HEK293 (cell line): Measurements from ENCODE around the gene ZFP62.

ENCODE experiments used
- GLIS2 ChIP-seq: fragments of 450-650 bp; formaldehyde crosslinking; IDR thresholded peaks from 2 replicates; pipeline ENCODE4 v1.5.1; 2016; ENCODE audit warnings: missing biosample characterization, missing genetic modification characterization
- HOXA7 ChIP-seq: sonication (generic); formaldehyde crosslinking; IDR thresholded peaks from 2 replicates; pipeline ENCODE4 v1.8.1; 2022; ENCODE audit warnings: missing genetic modification reagents, borderline replicate concordance
- KLF8 ChIP-seq: fragments of 450-650 bp; formaldehyde crosslinking; IDR thresholded peaks from 2 replicates; pipeline ENCODE4 v1.5.1; 2016; ENCODE audit warnings: missing biosample characterization, missing genetic modification characterization
- TCF7L2 ChIP-seq: IDR thresholded peaks from 2 replicates; pipeline ENCODE4 v1.6.1; 2011; ENCODE audit warnings: low read depth, mild to moderate bottlenecking, inconsistent platforms, low read length, moderate library complexity, borderline replicate concordance
- ZBTB20 ChIP-seq: fragments of 450-650 bp; formaldehyde crosslinking; IDR thresholded peaks from 2 replicates; pipeline ENCODE4 v1.5.1; 2016; ENCODE audit warnings: missing biosample characterization, missing genetic modification characterization
- ZNF10 ChIP-seq: fragments of 450-650 bp; formaldehyde crosslinking; IDR thresholded peaks from 2 replicates; pipeline ENCODE4 v1.5.1; 2017; ENCODE audit warnings: missing biosample characterization, missing genetic modification characterization
- ZNF121 ChIP-seq: fragments of 450-650 bp; formaldehyde crosslinking; IDR thresholded peaks from 2 replicates; pipeline ENCODE4 v1.5.1; 2016; ENCODE audit warnings: missing biosample characterization, missing genetic modification characterization
- ZNF175 ChIP-seq: fragments of 450-650 bp; formaldehyde crosslinking; IDR thresholded peaks from 2 replicates; pipeline ENCODE4 v1.5.1; 2016; ENCODE audit warnings: missing biosample characterization, missing genetic modification characterization
- ZNF398 ChIP-seq: fragments of 450-650 bp; formaldehyde crosslinking; IDR thresholded peaks from 2 replicates; pipeline ENCODE4 v1.5.1; 2017; ENCODE audit warnings: missing biosample characterization, missing genetic modification characterization
- ZNF561 ChIP-seq: fragments of 450-650 bp; IDR thresholded peaks from 2 replicates; pipeline ENCODE4 v1.5.1; 2018; ENCODE audit warnings: missing biosample characterization, missing genetic modification characterization, borderline replicate concordance
- ZNF704 ChIP-seq: fragments of 450-650 bp; formaldehyde crosslinking; IDR thresholded peaks from 2 replicates; pipeline ENCODE4 v1.5.1; 2016; ENCODE audit warnings: missing biosample characterization, missing genetic modification characterization
- TF ChIP-seq, protein P1 (sequence below): fragments of 450-650 bp; formaldehyde crosslinking; IDR thresholded peaks from 2 replicates; pipeline ENCODE4 v1.5.1; 2016; ENCODE audit warnings: missing biosample characterization, missing genetic modification characterization
- TF ChIP-seq, protein P2 (sequence below): fragments of 450-650 bp; formaldehyde crosslinking; conservative IDR thresholded peaks from 2 replicates; pipeline ENCODE4 v1.5.1; 2016; ENCODE audit warnings: low read depth, missing biosample characterization, missing genetic modification characterization

DNA sequence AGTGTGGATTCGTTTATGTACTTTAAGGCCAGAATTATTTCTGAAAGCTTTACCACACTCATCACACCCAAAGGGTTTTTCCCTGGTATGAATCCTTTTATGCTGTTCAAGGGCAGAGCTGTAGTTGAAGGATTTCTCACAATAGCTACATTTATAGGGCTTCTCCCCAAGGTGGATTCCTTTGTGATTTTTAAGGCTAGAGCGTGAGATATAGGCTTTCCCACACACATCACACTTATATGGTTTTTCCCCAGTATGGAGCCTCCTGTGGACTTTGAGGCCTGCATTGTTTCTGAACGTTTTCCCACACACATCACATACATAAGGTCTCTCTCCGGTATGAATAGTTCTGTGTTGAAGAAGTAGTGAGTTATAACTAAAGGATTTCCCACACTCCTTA is 11.2 kb downstream of the ZFP62 start:
- TF ChIP-seq, protein P1, sequence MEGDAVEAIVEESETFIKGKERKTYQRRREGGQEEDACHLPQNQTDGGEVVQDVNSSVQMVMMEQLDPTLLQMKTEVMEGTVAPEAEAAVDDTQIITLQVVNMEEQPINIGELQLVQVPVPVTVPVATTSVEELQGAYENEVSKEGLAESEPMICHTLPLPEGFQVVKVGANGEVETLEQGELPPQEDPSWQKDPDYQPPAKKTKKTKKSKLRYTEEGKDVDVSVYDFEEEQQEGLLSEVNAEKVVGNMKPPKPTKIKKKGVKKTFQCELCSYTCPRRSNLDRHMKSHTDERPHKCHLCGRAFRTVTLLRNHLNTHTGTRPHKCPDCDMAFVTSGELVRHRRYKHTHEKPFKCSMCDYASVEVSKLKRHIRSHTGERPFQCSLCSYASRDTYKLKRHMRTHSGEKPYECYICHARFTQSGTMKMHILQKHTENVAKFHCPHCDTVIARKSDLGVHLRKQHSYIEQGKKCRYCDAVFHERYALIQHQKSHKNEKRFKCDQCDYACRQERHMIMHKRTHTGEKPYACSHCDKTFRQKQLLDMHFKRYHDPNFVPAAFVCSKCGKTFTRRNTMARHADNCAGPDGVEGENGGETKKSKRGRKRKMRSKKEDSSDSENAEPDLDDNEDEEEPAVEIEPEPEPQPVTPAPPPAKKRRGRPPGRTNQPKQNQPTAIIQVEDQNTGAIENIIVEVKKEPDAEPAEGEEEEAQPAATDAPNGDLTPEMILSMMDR (tag by site-specific recombination): no peak
- no peak for TF ChIP-seq ZNF121
- TF ChIP-seq ZNF561 (tag by site-specific recombination): no peak
- no peak for TF ChIP-seq KLF8 (tag by site-specific recombination)
- TF ChIP-seq ZNF175 (tag by site-specific recombination): no peak
- TF ChIP-seq ZBTB20 (tag by site-specific recombination): no peak
- TF ChIP-seq, protein P2, sequence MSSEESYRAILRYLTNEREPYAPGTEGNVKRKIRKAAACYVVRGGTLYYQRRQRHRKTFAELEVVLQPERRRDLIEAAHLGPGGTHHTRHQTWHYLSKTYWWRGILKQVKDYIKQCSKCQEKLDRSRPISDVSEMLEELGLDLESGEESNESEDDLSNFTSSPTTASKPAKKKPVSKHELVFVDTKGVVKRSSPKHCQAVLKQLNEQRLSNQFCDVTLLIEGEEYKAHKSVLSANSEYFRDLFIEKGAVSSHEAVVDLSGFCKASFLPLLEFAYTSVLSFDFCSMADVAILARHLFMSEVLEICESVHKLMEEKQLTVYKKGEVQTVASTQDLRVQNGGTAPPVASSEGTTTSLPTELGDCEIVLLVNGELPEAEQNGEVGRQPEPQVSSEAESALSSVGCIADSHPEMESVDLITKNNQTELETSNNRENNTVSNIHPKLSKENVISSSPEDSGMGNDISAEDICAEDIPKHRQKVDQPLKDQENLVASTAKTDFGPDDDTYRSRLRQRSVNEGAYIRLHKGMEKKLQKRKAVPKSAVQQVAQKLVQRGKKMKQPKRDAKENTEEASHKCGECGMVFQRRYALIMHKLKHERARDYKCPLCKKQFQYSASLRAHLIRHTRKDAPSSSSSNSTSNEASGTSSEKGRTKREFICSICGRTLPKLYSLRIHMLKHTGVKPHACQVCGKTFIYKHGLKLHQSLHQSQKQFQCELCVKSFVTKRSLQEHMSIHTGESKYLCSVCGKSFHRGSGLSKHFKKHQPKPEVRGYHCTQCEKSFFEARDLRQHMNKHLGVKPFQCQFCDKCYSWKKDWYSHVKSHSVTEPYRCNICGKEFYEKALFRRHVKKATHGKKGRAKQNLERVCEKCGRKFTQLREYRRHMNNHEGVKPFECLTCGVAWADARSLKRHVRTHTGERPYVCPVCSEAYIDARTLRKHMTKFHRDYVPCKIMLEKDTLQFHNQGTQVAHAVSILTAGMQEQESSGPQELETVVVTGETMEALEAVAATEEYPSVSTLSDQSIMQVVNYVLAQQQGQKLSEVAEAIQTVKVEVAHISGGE (tag by site-specific recombination): no peak
- no peak for TF ChIP-seq TCF7L2
- no peak for TF ChIP-seq ZNF10
- no peak for TF ChIP-seq GLIS2 (tag by site-specific recombination)
- TF ChIP-seq HOXA7 (CRISPR knock-in tag): no peak
- no peak for TF ChIP-seq ZNF704
- TF ChIP-seq ZNF398 (tag by site-specific recombination): no peak
